GM21367 (cell line): Measurements from ENCODE around the gene ELOA.

ENCODE experiments used
- ATAC-seq: cut with Tn5 transposase; IDR thresholded peaks from one replicate; pipeline ENCODE4 v1.9.1; 2021; ENCODE audit not compliant: unreplicated experiment

The ELOA gene, protein sequence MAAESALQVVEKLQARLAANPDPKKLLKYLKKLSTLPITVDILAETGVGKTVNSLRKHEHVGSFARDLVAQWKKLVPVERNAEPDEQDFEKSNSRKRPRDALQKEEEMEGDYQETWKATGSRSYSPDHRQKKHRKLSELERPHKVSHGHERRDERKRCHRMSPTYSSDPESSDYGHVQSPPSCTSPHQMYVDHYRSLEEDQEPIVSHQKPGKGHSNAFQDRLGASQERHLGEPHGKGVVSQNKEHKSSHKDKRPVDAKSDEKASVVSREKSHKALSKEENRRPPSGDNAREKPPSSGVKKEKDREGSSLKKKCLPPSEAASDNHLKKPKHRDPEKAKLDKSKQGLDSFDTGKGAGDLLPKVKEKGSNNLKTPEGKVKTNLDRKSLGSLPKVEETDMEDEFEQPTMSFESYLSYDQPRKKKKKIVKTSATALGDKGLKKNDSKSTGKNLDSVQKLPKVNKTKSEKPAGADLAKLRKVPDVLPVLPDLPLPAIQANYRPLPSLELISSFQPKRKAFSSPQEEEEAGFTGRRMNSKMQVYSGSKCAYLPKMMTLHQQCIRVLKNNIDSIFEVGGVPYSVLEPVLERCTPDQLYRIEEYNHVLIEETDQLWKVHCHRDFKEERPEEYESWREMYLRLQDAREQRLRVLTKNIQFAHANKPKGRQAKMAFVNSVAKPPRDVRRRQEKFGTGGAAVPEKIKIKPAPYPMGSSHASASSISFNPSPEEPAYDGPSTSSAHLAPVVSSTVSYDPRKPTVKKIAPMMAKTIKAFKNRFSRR

DNA sequence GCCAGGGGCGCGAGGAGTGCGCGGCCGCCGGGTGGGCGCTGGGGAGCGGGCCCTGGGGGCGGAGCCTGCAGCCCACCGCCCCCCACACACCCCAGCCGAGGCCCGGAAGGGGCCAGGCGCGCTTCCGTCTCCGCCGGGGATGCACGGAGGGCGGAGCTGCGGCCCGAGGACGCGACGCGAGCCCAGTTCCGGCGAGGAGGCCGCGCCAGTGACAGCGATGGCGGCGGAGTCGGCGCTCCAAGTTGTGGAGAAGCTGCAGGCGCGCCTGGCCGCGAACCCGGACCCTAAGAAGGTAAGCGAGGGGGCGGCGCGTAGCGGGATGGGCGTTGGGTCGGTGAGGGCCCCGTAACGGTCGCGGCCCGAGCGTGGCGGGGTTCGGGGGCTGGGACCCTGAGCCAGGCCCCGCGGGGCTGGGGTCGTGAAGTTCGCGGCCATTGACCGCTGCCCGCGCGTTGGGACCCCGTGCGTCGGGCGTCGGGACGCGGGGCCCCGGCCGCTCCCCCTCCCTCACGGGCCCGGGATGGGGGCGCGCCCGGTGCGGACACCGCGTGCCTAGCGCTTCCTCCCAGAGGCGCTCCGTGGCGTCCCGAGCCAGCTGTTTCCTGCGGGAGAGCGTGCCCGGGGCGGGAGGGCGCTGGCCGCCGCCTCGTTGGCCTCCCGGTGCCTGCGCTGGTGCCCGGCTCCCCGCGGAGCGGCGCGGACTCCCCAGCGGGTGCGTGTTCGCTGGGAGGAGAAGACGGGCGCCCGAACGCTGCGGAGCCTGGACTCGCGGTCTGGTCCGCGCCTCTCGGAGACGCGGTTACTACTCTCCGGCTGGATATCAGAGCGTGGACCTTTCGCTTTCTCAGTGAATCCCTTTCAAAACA lies at the start of gene ELOA:
Gene ELOA, plus strand, starts transcription at position 185 of the 866 bp plus-strand sequence. Its CDS starts 33 bp downstream, at position 218.
- peak; percentile 63 for ATAC-seq

DNA sequence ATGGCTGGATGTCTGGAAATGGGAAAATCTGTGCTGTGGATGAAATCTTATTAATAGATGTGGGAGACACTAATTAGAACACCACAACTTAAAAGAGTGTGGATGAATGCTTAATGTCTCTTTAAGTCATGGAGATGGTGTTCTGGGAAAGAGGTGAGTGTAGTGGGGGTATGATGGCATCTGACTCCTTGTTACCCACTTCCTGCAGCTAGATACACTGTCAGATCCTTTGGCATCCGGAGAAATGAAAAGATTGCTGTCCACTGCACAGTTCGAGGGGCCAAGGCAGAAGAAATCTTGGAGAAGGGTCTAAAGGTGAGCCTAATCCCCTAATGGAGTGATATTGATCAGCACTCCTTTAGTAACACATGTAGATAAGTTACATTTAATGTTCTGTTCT lies 49.7 kb upstream of the ELOA start:
- no peak for ATAC-seq

GRCh38 chr1:23694371-23694770 lies 48.9 kb upstream of the ELOA start:
- ATAC-seq: no peak

DNA sequence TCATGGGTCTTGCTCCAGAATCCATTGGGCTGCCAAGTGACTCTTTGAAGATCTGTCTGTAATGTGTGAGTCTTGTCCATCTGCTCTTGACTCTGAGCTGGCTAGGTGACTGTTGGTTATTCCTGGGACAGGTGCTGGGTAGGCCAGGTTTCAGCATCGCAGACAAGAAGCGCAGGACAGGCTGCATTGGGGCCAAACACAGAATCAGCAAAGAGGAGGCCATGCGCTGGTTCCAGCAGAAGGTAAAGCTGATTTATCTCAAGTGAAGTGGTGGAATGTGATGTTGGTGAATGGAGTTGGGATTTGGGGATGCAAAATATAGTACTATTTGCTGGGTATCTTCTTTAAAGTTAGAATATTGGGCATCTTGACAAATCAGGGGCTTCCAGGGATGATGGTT lies 47.6 kb upstream of the ELOA start:
- no peak for ATAC-seq

GRCh38 chr1:23696335-23696989 lies 46.8 kb upstream of the ELOA start:
- ATAC-seq: no peak

- ATAC-seq: no peak
Measured at GRCh38 chr1:23698466-23698865, 44.8 kb upstream of the ELOA start.

GRCh38 chr1:23699280-23700179 lies 43.7 kb upstream of the ELOA start:
- no peak for ATAC-seq

- ATAC-seq: no peak
Measured at GRCh38 chr1:23701310-23701709, 42.0 kb upstream of the ELOA start.

GRCh38 chr1:23701996-23702395 lies 41.3 kb upstream of the ELOA start:
- no peak for ATAC-seq

GRCh38 chr1:23704834-23705495 lies 38.3 kb upstream of the ELOA start:
- ATAC-seq: no peak

DNA sequence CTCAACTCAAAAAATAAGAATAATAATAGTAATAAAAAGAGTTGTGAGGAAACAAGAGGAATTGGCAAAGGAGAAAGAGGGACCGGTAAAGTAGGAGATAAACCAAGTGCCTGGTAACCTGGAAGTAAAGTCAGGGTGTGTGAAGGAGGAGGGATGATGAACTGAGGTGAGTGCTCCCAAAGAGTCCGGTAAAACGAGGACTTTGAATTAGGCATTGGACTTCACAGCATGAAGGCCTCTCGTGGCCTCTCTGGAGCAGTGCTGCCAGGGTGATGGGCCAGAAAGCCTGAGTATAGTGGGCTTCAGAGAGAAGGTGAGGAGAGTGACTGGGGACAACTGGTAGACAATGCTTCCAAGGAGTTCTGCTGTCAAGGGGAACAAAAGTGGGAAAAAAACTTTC lies 34.0 kb upstream of the ELOA start:
- ATAC-seq: no peak

GRCh38 chr1:23718482-23718881 lies 24.8 kb upstream of the ELOA start:
- no peak for ATAC-seq

DNA sequence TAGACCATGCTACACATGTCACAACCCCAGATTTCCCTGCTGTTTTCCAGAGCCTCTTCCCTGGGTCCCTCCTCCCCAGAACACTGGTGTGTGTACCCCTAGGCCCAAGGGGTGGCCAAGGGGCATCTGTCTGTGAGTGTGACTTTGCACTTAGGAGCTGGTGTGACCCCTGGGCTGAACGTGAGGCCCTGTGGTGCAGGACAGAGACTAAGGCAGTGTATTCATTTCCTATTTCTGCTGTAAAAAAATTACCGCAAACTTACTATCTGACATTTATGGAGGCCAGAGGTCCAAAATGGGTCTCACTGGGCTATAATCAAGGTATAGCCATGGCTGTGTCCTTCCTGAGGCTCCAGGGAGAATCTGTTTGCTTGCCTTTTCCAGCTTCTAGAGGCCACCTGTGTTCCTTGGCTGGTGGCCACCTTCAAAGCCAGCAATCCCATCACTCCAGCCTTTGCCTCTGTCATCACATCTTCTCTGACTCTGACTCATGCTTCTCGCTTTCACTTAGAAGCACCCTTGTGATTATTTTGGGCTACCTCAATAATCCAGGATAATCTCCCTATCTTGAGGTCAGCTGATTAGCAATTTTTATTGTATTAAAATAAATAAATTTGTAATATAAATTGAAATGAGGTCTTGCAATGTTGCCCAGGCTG lies 24.0 kb upstream of the ELOA start:
- ATAC-seq: no peak

DNA sequence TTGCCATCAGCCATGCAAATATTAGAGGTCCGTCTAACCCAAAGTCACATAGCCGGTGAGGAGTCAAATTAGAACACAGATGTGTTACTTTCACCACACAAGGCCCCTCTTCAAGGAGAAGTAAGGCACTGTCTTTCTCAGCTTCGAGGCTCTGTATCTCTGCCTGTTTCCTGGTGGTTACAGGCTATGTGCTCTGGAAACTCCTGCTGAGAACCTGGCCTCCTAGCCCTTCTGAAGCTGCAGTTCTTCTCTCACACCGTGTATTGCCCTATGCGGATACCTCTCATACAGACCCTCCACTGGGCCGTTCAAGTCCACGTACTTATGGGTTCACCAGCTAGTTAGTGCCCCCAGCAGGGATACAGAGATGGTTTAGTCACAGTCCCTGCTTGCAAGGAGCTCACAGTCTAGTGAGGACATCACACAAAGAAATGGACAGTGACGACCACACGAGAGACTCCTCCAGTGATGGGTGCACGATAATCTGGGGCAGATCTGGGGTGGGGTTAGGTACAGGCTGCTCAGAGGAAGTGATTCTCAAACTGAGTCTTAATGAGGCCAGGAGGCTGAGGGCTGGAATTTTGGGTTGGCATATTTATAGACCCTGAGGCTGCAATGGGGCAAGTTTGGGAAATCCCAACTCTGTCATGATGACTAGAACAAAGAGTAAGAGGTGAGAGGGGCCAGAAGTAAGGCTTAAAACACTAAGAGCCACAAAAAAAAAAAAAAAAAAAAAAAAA lies 22.8 kb upstream of the ELOA start:
- ATAC-seq: peak; percentile 35

- ATAC-seq: no peak
Measured at GRCh38 chr1:23722652-23723051, 20.6 kb upstream of the ELOA start.

DNA sequence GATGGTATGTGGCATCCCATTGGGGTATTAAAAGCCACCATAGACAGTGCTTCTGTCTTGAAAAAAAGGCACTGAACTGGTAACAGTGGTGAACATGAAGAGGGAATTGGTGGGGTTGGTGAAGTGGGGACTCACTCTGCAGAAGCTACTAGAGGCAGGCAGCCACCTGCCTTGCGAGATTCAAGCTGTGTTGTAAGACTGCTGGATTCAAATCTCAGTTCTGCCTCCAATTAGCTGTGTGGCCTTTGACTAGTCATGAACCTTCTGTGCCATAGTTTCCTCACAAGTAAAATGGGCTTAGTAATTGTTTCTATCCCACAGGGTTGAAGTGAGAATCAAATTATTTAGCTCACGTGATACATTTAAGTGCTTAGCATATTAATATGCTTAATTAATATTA lies 16.6 kb upstream of the ELOA start:
- ATAC-seq: no peak

DNA sequence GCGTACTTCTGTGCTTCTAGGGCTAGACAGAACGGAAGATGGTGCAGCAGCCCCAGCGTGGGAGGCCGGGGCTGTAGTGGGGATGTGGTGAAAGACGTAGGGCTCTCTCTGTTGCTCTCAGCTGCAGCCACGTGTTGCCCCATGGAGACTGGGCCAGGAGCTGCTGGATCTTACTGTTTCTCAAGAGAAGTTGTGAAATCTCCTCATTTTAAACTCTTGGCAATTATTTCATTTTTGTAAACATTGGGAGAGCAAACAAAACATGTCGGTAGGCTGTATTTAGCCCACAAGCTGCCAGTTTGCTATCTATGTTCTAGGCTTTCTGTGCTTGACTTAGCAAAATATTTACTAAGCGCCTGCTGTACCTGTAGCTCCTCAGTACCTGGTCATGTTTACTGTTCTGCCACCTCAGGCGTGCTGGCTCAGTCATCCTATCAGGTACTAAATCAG lies 15.9 kb upstream of the ELOA start:
- ATAC-seq: no peak
